NAMALWA (cell line): ENCODE data around the gene ADAM15.

Experiments
- DNase-seq: peaks from one replicate; pipeline ENCODE4 v3.0.0-alpha.2; 2015; ENCODE audit warnings: low spot score

Gene ADAM15

DNA sequence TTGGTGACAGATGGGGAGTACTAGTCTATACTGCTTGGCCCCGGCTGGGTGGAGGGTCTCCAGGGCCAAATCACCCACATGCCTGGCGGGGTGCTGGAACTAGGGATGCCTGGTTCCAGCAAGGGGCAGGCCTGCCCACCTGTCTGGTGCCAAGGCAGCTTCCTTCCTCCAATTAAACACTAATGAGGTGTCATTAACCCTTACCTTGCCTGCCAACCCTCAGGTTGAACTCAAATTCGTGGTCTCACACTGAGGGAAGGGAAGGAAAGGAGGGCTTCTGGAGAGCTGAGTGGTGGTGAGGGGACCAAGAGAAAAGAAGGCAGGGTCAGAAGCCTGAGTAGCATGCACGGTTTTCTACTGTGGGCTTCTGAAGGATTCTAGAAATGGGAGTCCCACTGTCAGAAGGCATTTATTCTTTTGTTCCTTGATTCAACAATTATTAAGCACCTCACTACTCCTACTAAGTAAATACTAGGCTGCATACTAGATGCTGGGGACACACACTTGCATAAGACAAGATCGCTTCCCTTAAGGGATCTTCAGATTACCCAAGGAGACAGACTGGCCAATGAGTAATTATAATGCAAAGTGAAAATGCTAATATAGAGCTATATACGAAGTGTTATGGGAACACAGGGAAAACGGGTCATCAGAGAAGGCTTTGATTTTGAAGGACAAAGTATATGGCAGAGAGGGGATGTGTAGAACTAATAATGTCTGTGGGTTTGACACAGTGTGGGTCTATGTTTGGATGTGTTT lies 21.6 kb downstream of the ADAM15 start:
- no peak for DNase-seq

DNA sequence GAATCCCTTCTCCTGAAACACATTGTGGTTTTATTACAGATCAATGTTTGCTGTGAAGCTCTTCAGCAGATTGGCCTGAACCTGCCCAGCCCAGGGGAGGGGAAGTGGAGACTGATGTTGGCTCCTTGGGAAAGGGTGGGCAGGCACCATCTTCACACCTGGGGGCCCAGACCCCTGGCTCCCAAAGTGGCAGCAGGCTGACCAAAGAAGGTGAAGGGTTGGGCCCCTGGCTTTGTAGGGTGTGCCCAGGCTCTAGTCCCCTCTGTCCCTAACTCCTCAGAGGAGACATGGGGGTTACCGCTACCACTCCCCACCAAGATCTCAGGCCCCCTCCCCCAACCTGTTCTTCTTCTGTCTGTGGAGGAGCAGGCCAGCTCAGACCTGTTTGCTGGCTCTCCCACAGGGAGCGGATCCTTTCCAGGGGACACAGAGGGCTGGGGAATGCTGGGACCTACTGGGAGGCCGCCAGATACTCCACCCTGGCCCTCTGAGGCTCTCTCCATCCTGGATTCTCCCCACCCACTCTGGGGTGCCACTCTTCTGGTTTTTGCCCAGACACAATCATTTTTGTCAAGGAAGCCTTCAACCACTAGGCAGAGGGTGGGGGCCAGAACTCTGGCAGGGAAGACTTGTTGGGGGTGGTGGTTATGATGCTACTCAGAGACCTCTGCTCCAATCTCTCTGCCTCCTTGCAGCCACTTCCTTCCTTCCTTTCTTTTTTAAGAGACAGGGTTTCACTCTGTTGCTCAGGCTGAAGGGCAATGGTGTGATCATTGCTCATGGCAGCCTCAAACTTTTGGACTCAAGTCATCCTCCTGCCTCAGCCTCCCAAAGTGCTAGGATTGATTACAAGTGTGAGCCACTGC lies 22.5 kb downstream of the ADAM15 start:
- DNase-seq, result no peak

DNA sequence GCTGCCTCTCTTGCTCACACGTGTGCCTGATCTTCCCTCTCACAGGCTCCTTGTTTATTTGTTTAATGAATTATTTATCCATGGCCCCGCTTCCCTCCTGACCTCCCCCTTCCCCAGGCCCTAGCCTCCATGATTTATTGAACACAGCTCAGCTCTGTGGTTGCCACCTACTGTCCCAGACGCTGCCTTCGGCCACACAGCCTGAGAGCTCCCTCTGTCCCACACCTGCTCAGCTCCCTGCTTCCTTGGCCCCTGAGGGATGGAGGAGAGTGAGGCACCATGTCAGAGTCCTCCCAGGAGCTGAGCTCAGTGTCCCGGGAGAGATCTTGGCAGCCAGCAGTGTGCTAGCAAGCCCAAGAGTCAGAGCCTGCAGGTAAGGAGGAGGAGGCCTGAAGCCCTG lies 24.4 kb downstream of the ADAM15 start:
- DNase-seq, result no peak

DNA sequence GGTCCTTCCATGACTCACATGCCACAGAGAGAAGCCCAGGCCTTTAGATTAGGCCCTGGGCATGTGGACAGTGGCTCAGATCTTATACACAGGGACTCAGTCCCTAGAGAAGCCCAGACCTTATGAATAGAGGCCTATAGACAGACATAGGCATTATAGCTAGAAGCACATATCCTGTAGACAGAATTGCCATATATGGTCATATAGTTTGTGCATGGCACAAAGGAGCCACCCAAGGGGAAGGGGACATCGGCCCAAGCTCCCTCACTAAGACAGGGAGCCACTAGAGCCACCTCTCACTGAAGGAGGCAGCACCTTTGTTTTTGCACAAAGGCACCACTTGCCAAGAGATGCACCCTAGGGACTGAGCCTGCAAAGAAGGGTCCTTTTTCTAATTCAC lies 25.3 kb downstream of the ADAM15 start:
- no peak for DNase-seq

DNA sequence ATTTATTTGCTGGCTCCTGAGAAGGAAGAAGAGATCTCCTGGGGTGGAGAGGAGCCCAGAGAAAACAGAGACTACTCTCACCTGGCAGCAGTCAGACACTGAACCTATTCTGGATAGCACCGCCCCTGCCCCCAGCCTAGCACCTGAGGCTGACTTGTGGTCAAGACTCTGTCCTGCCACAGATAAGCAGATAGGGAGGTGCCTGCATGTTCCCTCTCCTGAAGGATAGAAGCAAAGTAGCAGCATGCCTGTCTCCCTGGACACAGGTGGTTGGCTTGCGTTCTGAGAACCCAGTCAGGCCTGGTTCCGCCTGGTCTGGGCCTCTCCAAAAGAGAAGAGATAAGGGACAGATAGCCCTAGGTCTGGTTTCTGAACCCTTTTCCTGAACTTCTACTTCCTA lies 26.2 kb downstream of the ADAM15 start:
- DNase-seq, result no peak

DNA sequence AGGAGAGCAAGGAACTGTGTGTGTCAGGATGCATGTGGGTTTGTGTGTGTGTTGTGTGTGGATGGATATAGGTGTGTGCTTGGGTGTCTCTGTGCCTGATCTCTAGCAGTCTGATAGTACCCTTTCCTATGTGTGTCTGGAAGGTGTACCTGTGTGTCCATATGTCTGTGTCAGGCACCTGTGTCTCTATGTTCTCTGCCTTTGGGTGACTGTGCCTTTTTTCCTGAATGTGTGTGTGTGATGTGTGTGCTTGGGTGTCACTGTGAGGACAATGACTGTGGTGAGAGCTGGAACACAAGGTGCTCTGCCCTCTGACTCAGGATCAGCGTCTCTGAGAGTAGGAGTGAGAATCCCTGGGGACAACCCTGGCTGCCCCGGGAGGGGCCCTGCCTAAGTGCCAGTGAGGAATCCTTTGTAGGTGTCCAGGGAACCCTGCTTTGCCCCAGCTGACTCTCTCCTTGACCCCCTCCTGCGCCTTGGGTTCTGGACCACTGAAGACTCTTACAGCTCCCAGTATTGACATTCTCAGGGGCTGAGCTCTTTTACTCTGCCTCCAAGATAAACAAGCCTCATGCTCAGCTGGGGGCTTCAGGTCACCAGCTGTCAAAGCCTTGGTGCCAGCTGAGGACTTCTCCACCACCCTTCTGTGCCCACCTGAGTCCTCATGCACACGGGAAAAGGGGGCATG lies 26.8 kb downstream of the ADAM15 start:
- no peak for DNase-seq

DNA sequence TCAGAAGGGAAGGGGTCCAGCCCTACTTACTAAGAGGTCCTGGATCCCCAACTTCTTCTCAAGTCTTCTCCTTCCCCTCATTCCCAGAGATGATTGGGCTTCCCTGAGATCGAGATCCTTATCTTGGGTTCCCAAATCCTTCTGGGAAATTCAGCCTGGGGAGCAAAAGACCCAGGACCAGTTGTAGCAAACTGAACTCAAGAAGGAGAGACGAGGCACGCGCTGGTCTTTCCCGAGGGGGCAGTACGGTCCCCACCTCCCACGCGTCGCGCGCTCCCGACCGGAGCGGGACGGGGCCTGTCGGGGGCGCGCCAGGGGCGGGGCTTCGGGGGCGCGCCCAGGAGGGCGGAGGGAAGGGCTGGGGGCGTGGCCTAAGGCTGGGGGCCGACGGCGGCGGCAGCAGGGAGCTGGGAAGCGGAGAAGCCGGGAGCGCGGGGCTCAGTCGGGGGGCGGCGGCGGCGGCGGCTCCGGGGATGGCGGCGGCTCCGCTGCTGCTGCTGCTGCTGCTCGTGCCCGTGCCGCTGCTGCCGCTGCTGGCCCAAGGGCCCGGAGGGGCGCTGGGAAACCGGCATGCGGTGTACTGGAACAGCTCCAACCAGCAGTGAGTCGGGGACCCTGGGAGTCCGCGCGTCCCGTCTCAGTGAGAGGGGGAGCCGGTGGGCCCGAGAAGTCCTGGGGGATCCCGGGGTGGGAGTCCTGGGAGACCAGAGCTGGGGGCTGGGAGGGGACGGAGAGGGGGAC lies 27.5 kb downstream of the ADAM15 start, which contains the start of gene EFNA3:
TSS of gene EFNA3 (plus strand) at position 369 of the 741 bp plus-strand sequence. CDS start at position 474, 105 bp downstream.
- DNase-seq, result peak; percentile 69

DNA sequence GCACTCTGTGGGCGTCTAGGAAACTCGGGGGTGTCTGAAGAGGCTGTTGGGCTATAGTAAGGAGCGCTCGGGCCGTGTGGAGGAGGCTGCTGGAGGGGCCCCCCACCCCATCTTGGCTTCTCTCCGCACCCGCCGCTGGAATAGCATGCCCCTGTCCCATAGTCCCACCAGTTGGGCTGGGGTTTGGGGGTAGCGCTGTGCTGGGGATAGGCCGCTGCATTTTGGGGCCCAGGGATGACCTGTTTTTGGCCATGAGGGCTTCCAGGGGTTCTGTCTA lies 28.0 kb downstream of the ADAM15 start:
- DNase-seq, result no peak

DNA sequence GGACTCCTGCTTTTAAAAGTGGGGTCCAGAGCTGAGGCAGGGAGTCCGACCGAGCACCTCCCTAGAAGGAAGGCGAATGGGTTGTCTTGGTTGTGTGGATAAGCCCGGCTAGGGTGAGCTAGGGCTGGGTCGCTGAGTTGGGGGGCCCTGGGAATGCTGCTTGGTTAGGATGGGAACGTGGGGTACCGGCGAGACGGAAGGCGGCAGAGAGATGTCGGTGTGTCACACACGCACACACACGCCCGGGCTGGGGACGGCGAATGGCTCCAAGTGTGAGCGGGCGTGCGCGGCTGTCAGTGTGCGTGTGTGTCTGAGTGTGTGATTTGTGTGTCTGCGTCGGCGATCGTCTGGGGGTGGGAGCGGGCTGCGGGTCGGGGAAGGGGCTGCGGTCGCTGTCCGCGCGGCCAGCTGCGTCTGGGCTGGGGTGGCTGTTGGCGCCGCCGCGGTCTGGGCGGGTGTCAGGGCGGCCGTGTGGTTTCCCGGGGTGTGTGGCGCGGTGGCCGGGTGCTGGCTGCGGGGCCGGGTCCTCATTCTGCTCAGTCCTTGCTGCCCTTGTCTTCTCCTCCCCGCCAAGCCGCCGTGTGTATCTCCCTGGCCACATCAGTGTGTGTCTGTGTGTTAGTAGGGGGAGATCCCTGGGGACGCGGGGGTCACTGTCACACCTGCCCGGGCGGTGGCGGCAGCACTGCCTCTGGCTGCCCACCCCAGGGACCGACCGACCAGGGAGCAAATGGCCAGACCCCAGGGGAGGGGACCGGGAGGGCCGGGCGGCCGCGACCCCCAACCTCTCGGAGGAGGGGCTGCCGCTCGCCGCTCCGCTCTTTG lies 28.6 kb downstream of the ADAM15 start:
- peak; percentile 57 for DNase-seq

DNA sequence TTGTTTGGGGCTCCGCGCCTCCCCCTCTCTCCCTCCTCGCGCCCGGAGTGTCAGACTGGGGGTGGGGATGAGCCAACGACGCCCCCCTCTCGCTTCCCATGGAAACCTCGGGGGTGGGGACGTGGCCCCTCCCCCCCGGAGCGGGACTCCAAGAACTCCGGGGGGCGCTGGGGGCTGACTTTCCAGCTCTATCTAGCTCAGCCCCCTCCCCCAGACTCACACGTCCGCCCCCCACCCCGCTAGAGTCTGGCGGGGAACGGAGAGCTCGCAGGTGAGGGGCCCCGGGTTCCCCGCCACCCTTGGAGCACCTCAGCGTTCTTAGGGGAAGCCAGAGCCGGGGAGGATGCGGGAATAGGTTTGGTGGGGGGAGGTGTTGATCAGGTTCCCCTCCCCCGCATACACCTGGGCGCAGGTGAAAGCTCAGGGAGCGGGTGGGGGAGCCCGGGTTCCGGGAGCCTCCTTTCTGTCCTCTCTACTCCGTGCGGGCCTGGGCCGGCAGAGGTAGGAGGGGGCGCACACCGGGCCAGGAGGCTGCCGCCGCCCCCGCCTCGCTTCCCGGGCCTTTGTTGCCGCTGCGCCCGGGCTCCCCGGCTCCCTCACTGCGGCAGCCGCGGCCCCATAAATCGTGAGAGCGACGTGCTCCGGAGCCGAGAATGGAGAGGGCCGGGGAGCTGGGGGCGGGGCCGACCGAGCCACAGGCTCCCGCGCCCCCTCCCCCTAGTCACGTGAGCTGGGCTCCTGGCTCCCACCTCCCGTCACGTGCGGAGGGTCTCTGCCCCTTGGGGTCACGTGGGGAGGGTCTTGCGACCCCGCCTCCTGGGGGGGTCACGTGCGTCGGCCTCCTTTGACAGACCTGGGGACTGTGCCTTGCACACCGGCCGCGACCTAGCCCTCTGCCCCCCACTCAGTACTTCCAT lies 29.5 kb downstream of the ADAM15 start:
- peak; percentile 74 for DNase-seq

DNA sequence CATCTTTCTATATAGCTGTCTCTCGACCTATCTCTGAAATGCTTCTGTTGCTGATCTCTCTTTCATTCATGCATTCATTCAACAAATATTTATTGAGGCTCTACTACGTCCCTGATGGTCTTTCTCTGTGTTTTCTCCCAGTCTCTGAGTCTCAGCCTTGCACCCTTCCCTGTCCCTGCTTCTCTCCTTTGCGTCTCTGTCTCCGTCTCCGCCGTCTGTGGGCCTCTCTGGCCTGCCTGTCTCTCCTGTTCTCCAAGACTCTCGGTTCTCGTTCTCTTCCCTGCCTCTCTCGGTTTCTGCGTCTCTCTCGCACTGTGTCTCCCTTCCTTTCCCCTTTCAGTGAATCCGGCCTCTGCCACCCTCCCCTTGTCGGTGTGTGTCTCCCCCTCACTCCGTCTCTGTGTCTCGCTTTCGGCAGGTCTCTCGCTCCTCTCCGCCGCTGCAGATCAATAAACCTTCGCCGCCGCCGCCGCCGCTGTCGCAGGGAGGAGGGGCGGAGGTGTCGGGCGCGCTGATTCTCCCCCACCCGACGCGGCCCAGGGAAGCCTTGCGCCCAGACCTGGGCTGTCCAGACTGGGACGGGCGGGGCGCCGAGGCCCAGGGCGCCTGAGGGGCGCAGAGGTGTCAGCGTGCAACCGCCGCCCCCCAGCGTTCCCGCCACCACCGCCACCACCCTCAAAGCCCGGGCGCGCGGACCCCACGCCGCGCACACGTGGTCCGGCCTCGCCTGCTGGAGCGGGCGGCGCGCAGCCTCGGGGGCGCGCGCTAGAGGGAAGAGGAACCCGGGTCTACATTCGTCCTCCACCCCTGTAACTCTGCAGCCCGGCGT lies 30.6 kb downstream of the ADAM15 start:
- no peak for DNase-seq

DNA sequence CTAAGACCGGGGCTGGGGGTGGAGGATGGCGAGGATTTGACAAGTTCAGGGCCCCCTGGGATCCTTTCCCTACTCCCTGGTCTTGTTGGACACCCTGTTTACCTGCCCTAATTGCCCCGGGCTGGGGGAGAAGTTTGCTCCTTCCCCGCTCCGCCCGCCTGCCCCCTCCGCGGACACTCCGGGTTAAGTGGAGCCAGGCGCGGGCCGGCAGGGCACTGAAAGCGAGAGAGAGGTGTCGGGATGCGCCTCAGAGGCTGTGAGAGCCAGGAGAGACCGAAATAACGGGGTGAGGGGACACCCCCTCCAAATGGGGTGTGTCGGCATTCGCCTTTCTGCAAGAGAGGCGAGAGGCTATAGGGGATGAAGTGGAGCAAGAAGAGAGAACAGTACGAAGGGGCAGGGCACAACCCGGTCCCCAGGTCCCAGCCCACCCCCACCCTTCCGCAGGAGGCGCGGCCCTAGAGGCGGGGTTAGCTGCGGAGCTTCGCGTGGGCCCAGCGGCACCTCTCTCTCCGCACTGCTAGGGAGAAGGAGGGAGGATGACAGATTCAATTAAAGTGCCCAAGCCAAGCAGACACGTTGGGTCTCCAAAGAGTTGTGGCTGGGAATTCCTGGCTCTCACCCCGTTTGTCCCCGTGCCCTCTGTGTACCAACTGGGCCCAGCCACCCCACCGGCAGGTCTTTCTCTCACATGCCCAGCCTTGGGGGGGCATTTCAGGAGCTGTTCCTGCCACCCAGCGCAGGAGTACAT lies 31.4 kb downstream of the ADAM15 start:
- DNase-seq, result peak; percentile 47

DNA sequence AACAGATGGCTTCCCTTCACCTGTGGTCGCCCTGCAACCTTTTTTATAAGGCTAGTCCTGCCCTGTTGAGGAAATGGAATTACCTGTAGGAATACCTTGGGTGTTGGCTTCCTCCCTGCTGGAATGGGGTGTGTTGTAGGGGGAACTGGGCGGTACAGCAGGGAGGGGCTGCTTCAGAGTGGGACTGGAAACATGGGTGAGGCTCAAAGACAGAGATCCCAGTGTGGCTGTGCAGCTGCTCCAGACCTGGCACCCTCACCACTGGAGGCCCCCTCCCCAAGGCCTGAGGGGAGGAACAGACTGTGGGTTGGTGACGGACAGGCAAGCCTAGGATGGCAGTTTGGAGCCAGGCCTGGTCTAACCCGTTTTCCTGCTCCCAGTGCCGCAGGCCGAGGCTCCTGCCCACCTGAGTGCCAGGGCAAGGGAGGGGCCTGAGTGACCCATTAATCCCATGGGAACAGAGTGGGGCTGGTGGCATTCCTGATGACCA lies 32.0 kb downstream of the ADAM15 start:
- DNase-seq, result no peak

DNA sequence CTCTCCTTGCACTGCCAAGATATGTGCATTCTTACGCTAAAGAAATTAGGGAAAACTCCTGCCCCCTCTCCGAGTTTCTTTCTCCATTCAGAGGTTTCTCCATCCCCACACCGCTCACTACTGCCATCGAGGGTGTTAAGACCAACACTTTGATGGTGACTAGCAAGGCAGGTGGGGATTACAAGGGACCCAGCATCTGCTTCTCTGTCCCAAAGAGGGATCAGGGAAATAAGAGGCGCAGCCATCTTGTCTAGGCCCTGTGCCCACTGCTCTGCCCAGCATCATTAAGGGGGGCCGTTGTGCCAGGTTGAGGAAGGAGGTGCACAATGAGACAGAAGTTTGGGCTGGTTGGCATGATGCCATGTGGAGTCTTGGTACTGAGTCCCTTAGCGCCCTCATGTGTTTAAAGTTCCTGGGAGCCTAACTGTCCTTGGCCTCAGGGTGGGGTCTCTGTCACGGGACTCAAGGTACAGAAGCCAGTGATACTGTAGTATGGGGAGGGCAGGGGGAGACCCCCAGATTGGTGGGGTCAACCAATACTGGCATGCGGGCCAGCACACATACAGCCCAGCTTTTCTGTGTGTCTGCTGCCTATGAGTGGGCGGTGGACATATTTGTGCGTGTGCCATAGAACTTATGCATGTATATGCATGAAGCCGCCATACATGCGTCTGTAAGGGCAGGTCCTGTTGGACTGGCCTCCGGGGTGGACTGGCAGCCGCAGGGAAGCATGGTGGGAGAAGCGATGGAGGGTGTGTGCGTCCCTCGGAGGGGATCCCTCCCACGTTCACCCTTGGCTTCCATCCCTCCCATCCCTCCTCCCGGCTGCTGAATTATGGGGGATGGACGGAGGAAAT lies 33.0 kb downstream of the ADAM15 start:
- peak; percentile 81 for DNase-seq

DNA sequence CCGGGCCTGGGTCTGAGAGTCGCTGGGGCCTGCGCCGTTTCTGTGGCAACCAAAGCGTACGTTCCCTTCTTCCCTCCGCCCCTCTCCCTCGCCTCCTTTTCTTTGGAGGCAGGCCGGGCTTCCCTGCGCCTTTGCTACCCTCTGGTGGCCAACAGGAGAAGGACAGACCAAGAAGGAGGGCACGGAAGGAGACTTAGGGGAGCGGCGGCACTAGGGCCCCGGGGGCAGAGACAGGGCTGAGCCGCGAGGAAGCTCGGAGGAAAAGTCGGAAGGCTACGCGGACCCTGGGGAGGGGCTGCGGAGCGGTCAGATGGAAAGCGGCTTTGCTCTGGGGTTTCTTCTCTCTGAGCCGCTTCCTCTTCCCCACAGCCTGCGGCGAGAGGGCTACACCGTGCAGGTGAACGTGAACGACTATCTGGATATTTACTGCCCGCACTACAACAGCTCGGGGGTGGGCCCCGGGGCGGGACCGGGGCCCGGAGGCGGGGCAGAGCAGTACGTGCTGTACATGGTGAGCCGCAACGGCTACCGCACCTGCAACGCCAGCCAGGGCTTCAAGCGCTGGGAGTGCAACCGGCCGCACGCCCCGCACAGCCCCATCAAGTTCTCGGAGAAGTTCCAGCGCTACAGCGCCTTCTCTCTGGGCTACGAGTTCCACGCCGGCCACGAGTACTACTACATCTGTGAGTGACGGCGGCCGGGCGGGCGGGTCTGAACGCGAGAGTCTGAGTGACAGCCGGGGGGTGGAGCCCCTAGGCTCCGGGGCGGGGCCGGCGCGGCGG lies 33.8 kb downstream of the ADAM15 start:
- DNase-seq, result peak; percentile 98

DNA sequence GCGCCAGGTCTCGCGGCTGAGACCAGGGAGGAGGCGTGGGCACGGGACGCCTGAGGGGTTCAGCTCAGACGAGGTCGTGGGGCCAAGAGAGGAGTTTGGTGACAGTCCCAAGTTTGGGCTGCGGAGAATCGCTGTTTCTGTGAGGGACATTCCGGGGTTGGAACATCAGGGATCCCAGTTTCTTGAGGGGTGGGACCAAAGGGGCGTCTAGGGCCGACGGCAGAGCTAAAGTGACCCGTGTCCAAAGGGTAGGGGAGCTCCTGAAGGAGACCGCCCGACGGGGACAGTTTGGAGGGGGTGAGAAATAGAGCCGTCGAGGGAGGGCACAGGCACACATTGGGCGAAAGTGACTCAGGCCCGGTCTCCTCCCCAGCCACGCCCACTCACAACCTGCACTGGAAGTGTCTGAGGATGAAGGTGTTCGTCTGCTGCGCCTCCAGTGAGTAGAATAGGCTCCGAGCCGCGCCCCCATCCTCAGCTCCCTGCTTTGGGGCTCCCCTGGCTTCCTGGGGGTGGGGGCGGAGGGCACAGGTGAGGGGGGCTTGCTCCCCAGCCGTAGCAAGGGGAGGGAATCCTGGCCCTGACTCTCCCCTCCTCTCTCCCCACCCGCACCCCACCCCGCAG lies 34.5 kb downstream of the ADAM15 start:
- DNase-seq, result peak; percentile 84
